Measurements from ENCODE around the gene GNAI3. TPM values are rescaled to one million over a fixed set of nuclear protein-coding genes. Genes with fewer than 3 reads are reported as not detected.

GNAI3 gene
- total RNA-seq, 6 donors from 2014 or later = 2.2 to 9.0 (median 6.0) TPM

DNA sequence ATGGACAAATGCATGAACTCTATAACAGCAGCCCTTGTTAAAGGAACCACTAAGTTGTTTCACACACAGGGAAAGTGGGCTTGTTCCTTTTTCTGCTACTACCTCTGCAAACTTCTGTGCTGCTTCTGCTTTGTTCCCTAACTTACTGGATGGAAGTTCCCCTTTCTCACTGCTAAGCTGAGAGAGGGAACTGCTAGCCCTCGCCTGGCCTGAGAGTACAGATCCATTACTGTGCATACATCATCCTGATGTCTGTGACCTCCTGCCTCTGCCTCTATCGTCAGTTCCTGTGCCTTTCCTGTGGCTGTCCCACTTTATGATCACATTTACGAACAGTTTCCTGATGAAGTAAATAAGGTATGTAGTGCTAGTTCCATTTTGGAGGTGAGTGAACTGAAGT, 67.5 kb downstream of the GNAI3 start:
- no peak overlapping the region for H3K4me3 ChIP-seq
- peak overlapping the region; percentile 72 to 85 (median 78) for H3K27ac ChIP-seq
- no peaks in the 10 kb centered on the region for H3K27me3 ChIP-seq
- H3K4me1 ChIP-seq = peaks cover 19 to 48% (median 38%) of the 10 kb centered on the region in 4 donors
- H3K36me3 ChIP-seq = no peaks in the 10 kb centered on the region
- WGBS, 2 donors = 37 to 38% methylated on average over 3 of the region's 3 CpGs
- ATAC-seq (ENCODE audit: low FRiP score in 2 of 2) (peak; percentile 61 to 70), DNase-seq (peak in 1 of 2 donors; percentile 71)
- H3K9me3 ChIP-seq = no peaks in the 10 kb centered on the region
- TF ChIP-seq POLR2AphosphoS5 (IDR thresholded peaks at IDR 0.05) (peak in 1 of 2 donors; percentile 54), POLR2A (IDR thresholded peaks at IDR 0.05) (peak in 1 of 4 donors; percentile 62), EP300 (IDR thresholded peaks at IDR 0.05) (peak in 1 of 4 donors; percentile 60), CTCF (IDR thresholded peaks at IDR 0.05) (no peak)

GRCh38 chr1:109616391-109616790, 68.0 kb downstream of the GNAI3 start:
- ATAC-seq (ENCODE audit: low FRiP score in 2 of 2) (no peak), DNase-seq (no peak)
- no peak for TF ChIP-seq POLR2AphosphoS5 (IDR thresholded peaks at IDR 0.05)
- no peak for TF ChIP-seq EP300 (IDR thresholded peaks at IDR 0.05)
- TF ChIP-seq POLR2A (IDR thresholded peaks at IDR 0.05) = no peak
- no peak for TF ChIP-seq CTCF (IDR thresholded peaks at IDR 0.05)
- WGBS, 2 donors = 54 to 55% methylated on average over 3 of the region's 3 CpGs
- peak overlapping the region; percentile 72 to 85 (median 78) for H3K27ac ChIP-seq
- H3K27me3 ChIP-seq = no peaks in the 10 kb centered on the region
- no peaks in the 10 kb centered on the region for H3K36me3 ChIP-seq
- peaks cover 23 to 53% (median 43%) of the 10 kb centered on the region in 4 donors for H3K4me1 ChIP-seq
- H3K9me3 ChIP-seq = no peaks in the 10 kb centered on the region
- H3K4me3 ChIP-seq = no peak overlapping the region

GRCh38 chr1:109617291-109617801, 68.9 kb downstream of the GNAI3 start:
- H3K4me3 ChIP-seq = no peak overlapping the region
- no peaks in the 10 kb centered on the region for H3K36me3 ChIP-seq
- TF ChIP-seq POLR2A (IDR thresholded peaks at IDR 0.05) = peak in 1 of 4 donors; percentile 19
- TF ChIP-seq EP300 (IDR thresholded peaks at IDR 0.05) = no peak
- peak in 1 of 2 donors; percentile 62 for TF ChIP-seq POLR2AphosphoS5 (IDR thresholded peaks at IDR 0.05)
- H3K27ac ChIP-seq = peak overlapping the region; percentile 72 to 85 (median 78)
- DNase-seq (peak in 1 of 2 donors; percentile 22), ATAC-seq (ENCODE audit: low FRiP score in 2 of 2) (peak in 1 of 2 donors; percentile 31)
- H3K27me3 ChIP-seq = no peaks in the 10 kb centered on the region
- peaks cover 30 to 62% (median 52%) of the 10 kb centered on the region in 4 donors for H3K4me1 ChIP-seq
- no peaks in the 10 kb centered on the region for H3K9me3 ChIP-seq
- 57 to 64% methylated on average over 3 of the region's 3 CpGs for WGBS, 2 donors

DNA sequence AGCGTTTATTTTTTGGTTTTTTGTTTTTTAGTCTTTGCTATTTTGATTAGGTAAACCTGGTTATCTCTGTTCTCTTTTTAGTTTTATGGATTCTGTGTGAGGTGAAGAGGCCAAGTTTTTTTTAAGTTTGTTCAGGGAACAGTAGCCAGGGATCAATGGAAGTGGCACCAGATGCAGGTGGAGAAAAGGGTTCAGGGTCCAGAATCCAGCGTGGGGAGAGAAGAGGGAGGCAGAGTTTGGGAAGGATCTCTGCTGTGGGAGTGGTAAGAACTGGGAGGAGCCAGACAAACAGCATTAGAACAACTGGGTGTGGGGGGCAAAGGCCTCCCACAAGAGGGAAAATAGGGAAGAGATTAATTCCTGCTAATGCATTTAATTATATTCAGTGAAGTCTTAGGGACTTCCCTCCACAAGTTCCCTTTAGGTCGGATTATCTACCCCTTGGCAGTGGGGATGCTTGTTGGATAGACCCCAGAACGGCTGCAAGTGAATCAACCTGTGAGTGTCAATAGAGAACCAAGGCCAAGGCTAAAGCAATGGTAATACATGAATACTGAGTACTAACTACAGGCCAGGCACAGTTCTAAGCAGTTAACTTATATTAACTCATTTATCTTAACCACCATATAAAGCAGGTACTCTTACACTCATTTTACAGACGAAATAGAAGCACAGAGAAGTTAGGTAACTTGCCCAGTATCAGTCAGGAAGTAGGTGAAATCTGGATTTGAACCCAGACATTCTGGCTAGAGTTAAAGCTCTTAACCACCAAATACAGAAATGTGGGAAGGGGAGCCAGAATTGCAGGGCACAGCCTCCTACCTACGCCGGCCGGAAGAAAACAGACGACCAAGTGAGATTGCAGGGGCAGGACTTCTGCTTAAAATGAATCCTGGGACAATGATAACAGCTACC, 70.5 kb downstream of the GNAI3 start:
- 42 to 51% methylated on average over 9 of the region's 9 CpGs for WGBS, 2 donors
- Histone ChIP-seq H3K36me3 (no peaks in the 10 kb centered on the region), H3K4me3 (peak overlapping the region; percentile 49 to 90 (median 74)), H3K27me3 (no peaks in the 10 kb centered on the region), H3K27ac (peak overlapping the region; percentile 86 to 93 (median 88)), H3K9me3 (no peaks in the 10 kb centered on the region), H3K4me1 (peaks cover 37 to 76% (median 63%) of the 10 kb centered on the region in 4 donors)
- DNase-seq = peak in 1 of 2 donors; percentile 21
- ATAC-seq (ENCODE audit: low FRiP score in 2 of 2) = no peak
- TF ChIP-seq EP300 (IDR thresholded peaks at IDR 0.05) (no peak), CTCF (IDR thresholded peaks at IDR 0.05) (no peak), POLR2A (IDR thresholded peaks at IDR 0.05) (no peak), POLR2AphosphoS5 (IDR thresholded peaks at IDR 0.05) (no peak)

Measured in upper lobe of left lung (tissue), 6 donors.